ENCODE data around the gene TRAF3. TPM values are rescaled to one million over a fixed set of nuclear protein-coding genes. Genes with fewer than 3 reads are reported as not detected.
"Not testable (repeated sequence)": the region's sequence is repeated elsewhere in the genome, so short reads cannot be mapped to it uniquely, and the experiment has no call there.

TRAF3 gene
- total RNA-seq, 1 donor from 2014 or later: 25.8 TPM

DNA sequence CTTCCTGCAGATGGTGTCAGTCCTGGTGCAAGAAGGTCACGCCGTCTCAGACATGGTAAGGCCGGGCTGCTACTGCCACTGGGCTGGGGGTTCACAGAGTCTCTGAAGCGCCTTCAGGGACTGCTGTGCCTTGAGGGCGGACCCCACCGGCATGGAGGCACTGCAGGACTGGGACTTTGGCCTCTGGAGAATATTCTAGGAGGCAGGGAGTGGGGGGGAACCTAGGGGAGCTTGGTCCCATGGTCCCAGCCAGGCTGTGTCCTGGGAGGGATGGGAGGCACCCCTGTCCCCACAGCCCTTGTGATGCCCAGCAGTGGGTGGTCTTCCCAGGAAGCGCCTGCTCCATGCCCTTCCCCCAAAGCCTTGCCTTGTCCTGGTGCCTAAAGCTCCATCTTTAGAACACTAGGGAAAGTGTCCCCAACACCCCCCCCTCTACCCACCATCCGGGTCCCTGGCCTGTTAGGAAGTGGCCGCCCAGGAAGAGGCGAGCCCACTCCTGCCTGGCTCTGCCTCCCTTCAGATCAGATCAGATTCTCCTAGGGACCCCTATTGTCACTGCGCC is 146.8 kb downstream of the TRAF3 start:
- Mint-ChIP-seq H3K4me3 (no peak overlapping the region), H3K4me1 (peaks cover 6% of the 10 kb centered on the region), H3K27me3 (ENCODE audit: low read depth) (peaks cover 37% of the 10 kb centered on the region), H3K36me3 (ENCODE audit: low read depth) (no peaks in the 10 kb centered on the region), H3K9me3 (no peaks in the 10 kb centered on the region), H3K27ac (ENCODE audit: unreplicated experiment) (no peak overlapping the region)
- no peak for DNase-seq (ENCODE audit: low read depth, low spot score)
- TF ChIP-seq, protein P1, sequence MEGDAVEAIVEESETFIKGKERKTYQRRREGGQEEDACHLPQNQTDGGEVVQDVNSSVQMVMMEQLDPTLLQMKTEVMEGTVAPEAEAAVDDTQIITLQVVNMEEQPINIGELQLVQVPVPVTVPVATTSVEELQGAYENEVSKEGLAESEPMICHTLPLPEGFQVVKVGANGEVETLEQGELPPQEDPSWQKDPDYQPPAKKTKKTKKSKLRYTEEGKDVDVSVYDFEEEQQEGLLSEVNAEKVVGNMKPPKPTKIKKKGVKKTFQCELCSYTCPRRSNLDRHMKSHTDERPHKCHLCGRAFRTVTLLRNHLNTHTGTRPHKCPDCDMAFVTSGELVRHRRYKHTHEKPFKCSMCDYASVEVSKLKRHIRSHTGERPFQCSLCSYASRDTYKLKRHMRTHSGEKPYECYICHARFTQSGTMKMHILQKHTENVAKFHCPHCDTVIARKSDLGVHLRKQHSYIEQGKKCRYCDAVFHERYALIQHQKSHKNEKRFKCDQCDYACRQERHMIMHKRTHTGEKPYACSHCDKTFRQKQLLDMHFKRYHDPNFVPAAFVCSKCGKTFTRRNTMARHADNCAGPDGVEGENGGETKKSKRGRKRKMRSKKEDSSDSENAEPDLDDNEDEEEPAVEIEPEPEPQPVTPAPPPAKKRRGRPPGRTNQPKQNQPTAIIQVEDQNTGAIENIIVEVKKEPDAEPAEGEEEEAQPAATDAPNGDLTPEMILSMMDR (conservative IDR thresholded peaks at IDR 0.05): no peak

DNA sequence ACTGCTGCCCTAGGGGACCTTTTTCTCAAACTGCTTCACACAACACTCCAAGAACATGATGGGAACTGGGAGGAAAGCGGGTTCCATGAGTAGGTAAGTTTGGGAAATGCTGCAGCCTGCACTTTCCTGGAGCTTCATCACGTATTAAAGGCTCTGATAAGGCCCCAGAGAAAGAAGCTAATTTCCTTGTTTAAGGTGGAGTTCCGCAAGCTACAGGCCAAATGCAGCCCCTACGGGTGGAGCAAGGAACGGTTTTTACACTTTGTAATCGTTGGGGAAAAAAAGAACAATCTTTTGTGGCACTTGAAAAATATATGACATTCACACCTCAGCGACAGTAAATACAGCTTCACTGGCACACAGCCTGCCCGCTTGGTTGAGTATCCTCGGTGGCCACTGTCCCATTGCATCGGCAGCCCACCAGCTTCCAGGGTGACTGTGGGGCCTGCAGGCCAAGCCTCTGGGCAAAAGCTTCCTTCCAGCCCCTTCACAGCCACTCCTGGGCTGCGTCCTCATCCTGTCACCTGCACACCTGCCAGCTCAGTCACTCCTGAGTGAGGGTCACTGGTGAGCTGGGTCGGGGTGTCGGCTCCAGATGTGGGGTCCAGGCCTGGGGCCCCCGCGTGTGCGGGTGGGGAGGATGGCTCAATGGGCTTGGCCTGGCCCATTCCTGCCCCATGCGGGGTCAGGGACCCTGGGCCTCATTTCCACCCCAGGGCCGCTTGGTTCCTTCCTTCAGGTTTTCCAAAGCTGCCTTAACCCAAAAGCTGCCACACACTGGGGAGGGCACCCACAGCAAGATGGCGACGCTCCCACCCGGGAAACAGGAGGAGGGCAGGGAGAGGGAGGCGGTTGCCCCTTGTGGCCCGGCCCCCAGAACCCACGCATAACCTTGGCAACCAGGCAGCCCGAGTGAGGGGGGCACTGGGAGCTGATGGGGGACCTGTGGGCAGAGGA is 147.7 kb downstream of the TRAF3 start:
- no peak for DNase-seq (ENCODE audit: low read depth, low spot score)
- peaks cover 42% of the 10 kb centered on the region for H3K27me3 Mint-ChIP-seq (ENCODE audit: low read depth)

DNA sequence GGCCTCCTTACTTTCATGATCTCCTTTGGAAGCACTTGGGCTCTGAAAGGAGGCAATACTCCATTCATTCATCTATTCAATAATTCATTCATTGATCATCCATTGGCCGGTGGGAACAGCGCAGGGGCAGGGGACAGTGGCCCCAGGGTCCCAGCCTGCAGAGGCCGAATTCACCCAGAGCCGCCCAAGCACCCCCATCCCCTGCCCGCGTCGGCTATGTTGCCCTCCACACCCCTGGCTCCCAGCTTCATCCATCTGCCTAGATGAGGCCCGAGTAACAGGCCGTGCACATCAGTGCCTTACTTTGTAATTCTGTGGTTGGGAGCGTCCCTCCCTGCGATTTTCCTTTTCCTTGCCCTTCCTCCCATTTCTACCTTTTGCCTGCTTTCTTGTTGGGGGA is 148.4 kb downstream of the TRAF3 start:
- no peak for DNase-seq (ENCODE audit: low read depth, low spot score)
- H3K9me3 Mint-ChIP-seq: no peaks in the 10 kb centered on the region
- no peak overlapping the region for H3K27ac Mint-ChIP-seq (ENCODE audit: unreplicated experiment)
- no peaks in the 10 kb centered on the region for H3K36me3 Mint-ChIP-seq (ENCODE audit: low read depth)
- peaks cover 6% of the 10 kb centered on the region for H3K4me1 Mint-ChIP-seq
- TF ChIP-seq, protein P1 (conservative IDR thresholded peaks at IDR 0.05): no peak
- no peak overlapping the region for H3K4me3 Mint-ChIP-seq
- peaks cover 43% of the 10 kb centered on the region for H3K27me3 Mint-ChIP-seq (ENCODE audit: low read depth)

More for the DNA sequence above, 147.7 kb downstream of the TRAF3 start:
- TF ChIP-seq, protein P1 (conservative IDR thresholded peaks at IDR 0.05): peak; percentile 38
- Mint-ChIP-seq H3K36me3 (ENCODE audit: low read depth) (no peaks in the 10 kb centered on the region), H3K4me1 (peaks cover 6% of the 10 kb centered on the region), H3K9me3 (no peaks in the 10 kb centered on the region), H3K4me3 (no peak overlapping the region), H3K27ac (ENCODE audit: unreplicated experiment) (no peak overlapping the region)

DNA sequence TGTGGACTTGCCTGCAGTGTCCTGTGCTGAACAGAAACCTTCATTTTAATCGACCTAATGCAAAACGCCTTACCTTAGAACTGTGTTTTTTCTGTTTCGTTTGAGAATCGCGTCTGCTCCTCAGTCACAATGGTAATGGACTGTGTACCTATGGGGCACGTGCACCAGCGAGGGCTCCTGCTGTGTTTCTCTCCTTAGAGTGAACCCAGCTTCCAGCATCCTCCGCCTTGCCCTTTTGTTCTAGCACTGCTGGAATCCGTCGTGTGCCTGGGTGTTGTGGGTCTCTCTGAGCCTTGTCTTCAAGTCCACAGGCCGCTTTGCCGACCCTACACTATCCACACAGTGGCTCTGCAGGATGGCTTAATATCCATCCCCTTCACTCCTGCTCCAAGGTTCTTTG is 148.9 kb downstream of the TRAF3 start:
- Mint-ChIP-seq H3K27me3 (ENCODE audit: low read depth) (peaks cover 48% of the 10 kb centered on the region), H3K4me1 (peaks cover 6% of the 10 kb centered on the region), H3K36me3 (ENCODE audit: low read depth) (no peaks in the 10 kb centered on the region), H3K9me3 (no peaks in the 10 kb centered on the region), H3K27ac (ENCODE audit: unreplicated experiment) (no peak overlapping the region), H3K4me3 (no peak overlapping the region)
- DNase-seq (ENCODE audit: low read depth, low spot score): no peak
- TF ChIP-seq, protein P1 (conservative IDR thresholded peaks at IDR 0.05): no peak

DNA sequence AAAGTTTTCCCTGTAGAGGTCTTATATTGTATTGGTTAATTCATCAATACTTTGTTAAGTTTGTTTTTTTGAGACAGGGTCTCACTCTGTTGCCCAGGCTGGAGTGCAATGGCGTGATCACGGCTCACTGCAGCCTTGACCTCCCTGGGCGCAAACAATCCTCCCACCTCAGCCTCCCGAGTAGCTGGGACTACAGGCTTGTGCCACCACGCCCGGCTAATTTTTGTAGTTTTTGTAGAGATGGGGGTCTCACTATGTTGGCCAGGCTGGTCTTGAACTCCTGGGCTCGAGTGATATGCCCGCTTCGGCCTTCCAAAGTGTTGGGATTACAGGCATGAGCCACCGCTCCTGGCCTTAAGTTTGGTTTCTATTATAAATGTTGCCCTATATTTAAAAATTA is 149.6 kb downstream of the TRAF3 start:
- not testable (repeated sequence) for H3K36me3 Mint-ChIP-seq (ENCODE audit: low read depth); H3K9me3 Mint-ChIP-seq; DNase-seq (ENCODE audit: low read depth, low spot score); H3K4me3 Mint-ChIP-seq; H3K27ac Mint-ChIP-seq (ENCODE audit: unreplicated experiment); H3K4me1 Mint-ChIP-seq
- peaks cover 55% of the 10 kb centered on the region for H3K27me3 Mint-ChIP-seq (ENCODE audit: low read depth)
